SU-DHL-6 (cell line): ENCODE measurements around the gene PRAC2.

ENCODE experiments used
- EZH2phosphoT487 ChIP-seq: fragments of 200-600 bp; sonication (generic), shearing (Covaris generic); conservative IDR thresholded peaks from 2 replicates; pipeline ENCODE4 v1.6.1; 2018; ENCODE audit warnings: mild to moderate bottlenecking, antibody characterized with exemption, low read length, moderate library complexity, mixed read lengths
- TF ChIP-seq, protein P1 (sequence below): fragments of 200-600 bp; sonication (generic); IDR thresholded peaks from one replicate; pipeline ENCODE4 v1.5.1; 2017; ENCODE audit warnings: antibody characterized with exemption, mild to moderate bottlenecking, low read length, moderate library complexity; ENCODE audit not compliant: insufficient read depth, poor library complexity, severe bottlenecking

DNA sequence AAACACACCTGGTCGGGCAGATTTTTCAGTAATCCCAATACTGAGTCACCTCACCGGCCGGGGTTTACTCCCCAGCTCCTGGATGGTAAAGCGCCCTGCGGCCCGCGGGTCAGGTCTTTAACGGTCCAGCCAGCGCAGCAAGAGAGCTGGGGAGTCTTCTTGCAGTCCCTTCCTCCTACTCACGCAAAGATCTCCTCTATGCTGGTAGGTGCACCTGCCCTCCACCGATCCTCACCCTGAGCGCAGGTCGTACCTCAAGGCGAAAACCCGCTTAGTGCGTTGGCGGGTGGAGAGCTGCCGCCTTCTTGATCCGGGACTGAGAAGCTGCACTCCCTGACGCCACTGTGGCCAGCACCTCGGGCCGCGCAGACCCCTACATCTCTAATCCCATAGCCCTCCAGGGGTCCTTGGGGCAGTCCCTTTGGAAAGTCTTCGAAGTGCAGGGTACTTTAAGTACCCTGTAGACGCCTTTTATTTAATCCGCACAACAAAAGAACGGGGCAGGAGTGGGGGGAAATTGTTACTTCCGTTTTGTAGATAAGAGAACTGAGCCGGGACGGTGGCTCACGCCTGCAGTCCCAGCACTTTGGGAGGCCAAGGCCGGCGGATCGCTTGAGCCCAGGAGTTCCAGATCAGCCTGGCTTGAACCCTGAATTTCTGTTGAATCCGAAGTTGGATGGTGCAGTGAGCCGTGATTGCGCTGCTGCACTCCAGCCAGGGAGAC is 16.0 kb downstream of the PRAC2 start:
- TF ChIP-seq, protein P1, sequence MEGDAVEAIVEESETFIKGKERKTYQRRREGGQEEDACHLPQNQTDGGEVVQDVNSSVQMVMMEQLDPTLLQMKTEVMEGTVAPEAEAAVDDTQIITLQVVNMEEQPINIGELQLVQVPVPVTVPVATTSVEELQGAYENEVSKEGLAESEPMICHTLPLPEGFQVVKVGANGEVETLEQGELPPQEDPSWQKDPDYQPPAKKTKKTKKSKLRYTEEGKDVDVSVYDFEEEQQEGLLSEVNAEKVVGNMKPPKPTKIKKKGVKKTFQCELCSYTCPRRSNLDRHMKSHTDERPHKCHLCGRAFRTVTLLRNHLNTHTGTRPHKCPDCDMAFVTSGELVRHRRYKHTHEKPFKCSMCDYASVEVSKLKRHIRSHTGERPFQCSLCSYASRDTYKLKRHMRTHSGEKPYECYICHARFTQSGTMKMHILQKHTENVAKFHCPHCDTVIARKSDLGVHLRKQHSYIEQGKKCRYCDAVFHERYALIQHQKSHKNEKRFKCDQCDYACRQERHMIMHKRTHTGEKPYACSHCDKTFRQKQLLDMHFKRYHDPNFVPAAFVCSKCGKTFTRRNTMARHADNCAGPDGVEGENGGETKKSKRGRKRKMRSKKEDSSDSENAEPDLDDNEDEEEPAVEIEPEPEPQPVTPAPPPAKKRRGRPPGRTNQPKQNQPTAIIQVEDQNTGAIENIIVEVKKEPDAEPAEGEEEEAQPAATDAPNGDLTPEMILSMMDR, result no peak
- TF ChIP-seq EZH2phosphoT487, result no peak
